K562 (cell line): Measurements from ENCODE around the gene CCNL1. TPM values are rescaled to one million over a fixed set of nuclear protein-coding genes. Genes with fewer than 3 reads are reported as not detected.

Experiments used
- CXXC5 ChIP-seq: fragments of 250-450 bp; sonication (Bioruptor Pico); IDR thresholded peaks from 2 replicates; pipeline ENCODE4 v1.8.0; 2022; ENCODE audit warnings: inconsistent platforms, mild to moderate bottlenecking, moderate library complexity
- ETS2 ChIP-seq: IDR thresholded peaks from 2 replicates; pipeline ENCODE4 v1.6.1; 2016; ENCODE audit warnings: borderline replicate concordance, missing genetic modification characterization, mild to moderate bottlenecking, moderate library complexity, missing compliant biosample characterization; ENCODE audit not compliant: poor library complexity, severe bottlenecking
- FOXK2 ChIP-seq, 2 experiments: fragments of 450-650 bp; IDR thresholded peaks in 1 of 2; conservative IDR thresholded peaks in 1 of 2; 2 replicates each; pipeline ENCODE4 v1.6.1; 2016; ENCODE audit warnings: low read depth in 2 of 2, mild to moderate bottlenecking in 1 of 2
- HMG20B ChIP-seq: fragments of 250-450 bp; sonication (Bioruptor Pico); IDR thresholded peaks from 2 replicates; pipeline ENCODE4 v1.5.0; 2021; ENCODE audit warnings: mild to moderate bottlenecking
- JUND ChIP-seq, 2 experiments: IDR thresholded peaks; 2 replicates in 1 of 2; 3 replicates in 1 of 2; pipeline ENCODE4 v1.6.1; 2011; ENCODE audit warnings: borderline replicate concordance in 2 of 2, low read depth in 2 of 2, low read length in 2 of 2, improper control_type of control experiment in 1 of 2, missing biosample characterization in 1 of 2, missing genetic modification characterization in 1 of 2, missing genetic modification reagents in 1 of 2
- MTA1 ChIP-seq: fragments of 450-650 bp; IDR thresholded peaks from 2 replicates; pipeline ENCODE4 v1.6.1; 2017; ENCODE audit warnings: borderline replicate concordance
- PML ChIP-seq: IDR thresholded peaks from 2 replicates; pipeline ENCODE4 v1.6.1; 2012; ENCODE audit warnings: low read length, inconsistent platforms
- PRPF4 ChIP-seq: fragments of 200-400 bp; formaldehyde crosslinking; IDR thresholded peaks from one replicate; pipeline ENCODE4 v1.6.1; 2017; ENCODE audit warnings: low read length, low read depth, mild to moderate bottlenecking; ENCODE audit not compliant: insufficient read depth, poor library complexity, severe bottlenecking
- SIX5 ChIP-seq, 2 experiments: IDR thresholded peaks; 2 replicates each; pipeline ENCODE4 v1.6.1; 2011; ENCODE audit warnings: low read length in 2 of 2, borderline replicate concordance in 1 of 2, low read depth in 1 of 2, mild to moderate bottlenecking in 1 of 2, moderate library complexity in 1 of 2; ENCODE audit not compliant: insufficient read depth in 1 of 2
- TBP ChIP-seq: optimal IDR thresholded peaks from 2 replicates; pipeline ENCODE3; 2011; ENCODE audit warnings: low read depth, low read length, improper control_type of control experiment
- ZNF780A ChIP-seq: fragments of 250-450 bp; sonication (Bioruptor Pico); IDR thresholded peaks from 2 replicates; pipeline ENCODE4 v1.5.0; 2021; ENCODE audit warnings: mild to moderate bottlenecking
- polyA plus RNA-seq, 8 experiments: library from polyadenylated mRNA; depleted of rRNA in 4 of 8; stranded (reverse) in 5 of 8; unstranded in 3 of 8; fragments of >200 nt; fragmentation: Nextera tagmentation in 2 of 8; fragmentation: Illumina TruSeq in 1 of 8; extraction: Ambion mirVana in 2 of 8; extraction: Trizol in 1 of 8; gene quantifications; 2 replicates each; pipeline versions ENCODE4 v1.2.1 to v1.2.3, GENCODE V29; 2011 to 2014; ENCODE audit warnings: inconsistent platforms in 1 of 8, missing spikeins in 1 of 8
- total RNA-seq, 7 experiments: library from RNA; depleted of rRNA in 6 of 7; stranded (reverse); fragments of >200 nt in 6 of 7; fragmentation: Illumina TruSeq in 2 of 7; extraction: Trizol in 2 of 7; gene quantifications; 2 replicates each; pipeline versions ENCODE4 v1.2.1 to v1.2.3, GENCODE V29; 2011 to 2021; ENCODE audit warnings: low replicate concordance in 1 of 7
- TF ChIP-seq, protein P1 (sequence below): sonication (generic); formaldehyde crosslinking; IDR thresholded peaks from 2 replicates; pipeline ENCODE4 v1.8.0; 2022; ENCODE audit warnings: mild to moderate bottlenecking, missing genetic modification reagents
- TF ChIP-seq, protein P2 (sequence below): sonication (generic); formaldehyde crosslinking; IDR thresholded peaks from 2 replicates; pipeline ENCODE4 v1.5.0; 2020; ENCODE audit warnings: missing genetic modification reagents
- TF ChIP-seq, protein P3 (sequence below): fragments of 250-450 bp; sonication (Bioruptor Pico); IDR thresholded peaks from 2 replicates; pipeline ENCODE4 v1.5.1; 2021; ENCODE audit warnings: mild to moderate bottlenecking

The CCNL1 gene
- total and polyA plus RNA-seq, 9 of the 15 experiments (the other 6 are each of a cell fraction or from before 2014, with no cell fraction given), result 16.1 to 186 (median 132) TPM

DNA sequence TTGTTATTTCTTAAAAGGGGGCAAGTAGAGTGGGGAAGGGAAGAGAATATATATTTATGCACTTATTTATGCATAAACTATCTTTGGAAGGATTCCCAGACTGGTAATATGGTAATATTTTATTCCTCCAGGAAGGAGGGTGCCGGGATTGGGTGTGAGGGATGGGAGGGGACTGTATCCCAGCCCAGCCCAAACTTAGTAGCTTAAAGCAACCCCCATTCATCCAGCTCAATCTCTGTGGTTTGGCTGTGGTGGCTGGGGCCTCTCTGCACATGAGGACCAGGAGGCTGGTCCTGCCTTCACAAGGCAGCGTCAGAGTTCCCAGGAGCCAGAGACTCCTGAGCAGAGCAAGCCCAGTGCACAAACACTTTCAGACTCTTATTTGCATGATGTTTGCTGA is 48.4 kb downstream of the CCNL1 start (continued):
- TF ChIP-seq FOXK2 (conservative IDR thresholded peaks at IDR 0.05 in 1 of 2, IDR thresholded peaks at IDR 0.05 in 1 of 2; ENCODE audit: low read depth in 2 of 2), result no peak
- TF ChIP-seq PML, result no peak
- TF ChIP-seq, protein P1, sequence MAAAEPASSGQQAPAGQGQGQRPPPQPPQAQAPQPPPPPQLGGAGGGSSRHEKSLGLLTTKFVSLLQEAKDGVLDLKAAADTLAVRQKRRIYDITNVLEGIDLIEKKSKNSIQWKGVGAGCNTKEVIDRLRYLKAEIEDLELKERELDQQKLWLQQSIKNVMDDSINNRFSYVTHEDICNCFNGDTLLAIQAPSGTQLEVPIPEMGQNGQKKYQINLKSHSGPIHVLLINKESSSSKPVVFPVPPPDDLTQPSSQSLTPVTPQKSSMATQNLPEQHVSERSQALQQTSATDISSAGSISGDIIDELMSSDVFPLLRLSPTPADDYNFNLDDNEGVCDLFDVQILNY (CRISPR knock-in tag), result no peak
- TF ChIP-seq, protein P2, sequence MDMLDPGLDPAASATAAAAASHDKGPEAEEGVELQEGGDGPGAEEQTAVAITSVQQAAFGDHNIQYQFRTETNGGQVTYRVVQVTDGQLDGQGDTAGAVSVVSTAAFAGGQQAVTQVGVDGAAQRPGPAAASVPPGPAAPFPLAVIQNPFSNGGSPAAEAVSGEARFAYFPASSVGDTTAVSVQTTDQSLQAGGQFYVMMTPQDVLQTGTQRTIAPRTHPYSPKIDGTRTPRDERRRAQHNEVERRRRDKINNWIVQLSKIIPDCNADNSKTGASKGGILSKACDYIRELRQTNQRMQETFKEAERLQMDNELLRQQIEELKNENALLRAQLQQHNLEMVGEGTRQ, result no peak
- TF ChIP-seq, protein P3, sequence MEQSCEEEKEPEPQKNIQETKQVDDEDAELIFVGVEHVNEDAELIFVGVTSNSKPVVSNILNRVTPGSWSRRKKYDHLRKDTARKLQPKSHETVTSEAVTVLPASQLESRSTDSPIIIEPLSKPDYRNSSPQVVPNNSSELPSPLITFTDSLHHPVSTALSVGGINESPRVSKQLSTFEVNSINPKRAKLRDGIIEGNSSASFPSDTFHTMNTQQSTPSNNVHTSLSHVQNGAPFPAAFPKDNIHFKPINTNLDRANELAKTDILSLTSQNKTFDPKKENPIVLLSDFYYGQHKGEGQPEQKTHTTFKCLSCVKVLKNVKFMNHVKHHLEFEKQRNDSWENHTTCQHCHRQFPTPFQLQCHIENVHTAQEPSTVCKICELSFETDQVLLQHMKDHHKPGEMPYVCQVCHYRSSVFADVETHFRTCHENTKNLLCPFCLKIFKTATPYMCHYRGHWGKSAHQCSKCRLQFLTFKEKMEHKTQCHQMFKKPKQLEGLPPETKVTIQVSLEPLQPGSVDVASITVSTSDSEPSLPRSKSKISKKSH (CRISPR knock-in tag), result no peak
- no peak for TF ChIP-seq ETS2 (tag)
- TF ChIP-seq JUND (IDR thresholded peaks at IDR 0.05; ENCODE audit: borderline replicate concordance, low read depth, low read length), result no peak
- peak; percentile 56; the same call in 1 of the 3 replicates for TF ChIP-seq JUND (tag; IDR thresholded peaks at IDR 0.05; ENCODE audit: borderline replicate concordance, low read depth, low read length)
- peak; percentile 28 for TF ChIP-seq CXXC5 (CRISPR knock-in tag)
- no peak for TF ChIP-seq SIX5 (IDR thresholded peaks at IDR 0.05; ENCODE audit: borderline replicate concordance in 1 of 2, insufficient read depth in 1 of 2, low read depth in 1 of 2, low read length in 2 of 2)
- TF ChIP-seq HMG20B, result no peak
- TF ChIP-seq TBP, result no peak
- no peak for TF ChIP-seq MTA1
- no peak for TF ChIP-seq ZNF780A (CRISPR knock-in tag)
- no peak for TF ChIP-seq PRPF4
